COR-L47 (cell line): ENCODE data around the gene RPL11.
"Not testable (repeated sequence)": the region's sequence is repeated elsewhere in the genome, so short reads cannot be mapped to it uniquely, and the experiment has no call there.

Experiments used
- DNase-seq: peaks from one replicate; lab custom pipeline; 2025; lab: John Stamatoyannopoulos, UW

RPL11 gene

GRCh38 chr1:23691499-23692307, at the start of gene RPL11:
Gene RPL11 (plus strand): TSS chr1:23691806. CDS start chr1:23691824, 18 bp downstream.
- DNase-seq, result peak; percentile 95

GRCh38 chr1:23643736-23644554, 47.7 kb upstream of the RPL11 start:
- DNase-seq, result peak; percentile 28

- no peak for DNase-seq
Observed at GRCh38 chr1:23644555-23644866, 47.1 kb upstream of the RPL11 start.

GRCh38 chr1:23645338-23645737, 46.3 kb upstream of the RPL11 start:
- no peak for DNase-seq

- no peak for DNase-seq
Observed at GRCh38 chr1:23646091-23646490, 45.5 kb upstream of the RPL11 start.

GRCh38 chr1:23646541-23646940, 45.1 kb upstream of the RPL11 start:
- no peak for DNase-seq

GRCh38 chr1:23648576-23648975, 43.0 kb upstream of the RPL11 start:
- no peak for DNase-seq

- not testable (repeated sequence) for DNase-seq
Observed at GRCh38 chr1:23649157-23649556, 42.4 kb upstream of the RPL11 start.

GRCh38 chr1:23650344-23650990, 41.1 kb upstream of the RPL11 start:
- no peak for DNase-seq

GRCh38 chr1:23651069-23651808, 40.4 kb upstream of the RPL11 start:
- DNase-seq, result no peak

- peak; percentile 19 for DNase-seq
Observed at GRCh38 chr1:23657659-23658275, 33.8 kb upstream of the RPL11 start.

- DNase-seq, result no peak
Observed at GRCh38 chr1:23660671-23661070, 30.9 kb upstream of the RPL11 start.

- no peak for DNase-seq
Observed at GRCh38 chr1:23661887-23662286, 29.7 kb upstream of the RPL11 start.

GRCh38 chr1:23664837-23665795, 26.5 kb upstream of the RPL11 start:
- no peak for DNase-seq

- peak; percentile 36 for DNase-seq
Observed at GRCh38 chr1:23667411-23667810, 24.2 kb upstream of the RPL11 start.

GRCh38 chr1:23670709-23671108, 20.9 kb upstream of the RPL11 start:
- no peak for DNase-seq

- no peak for DNase-seq
Observed at GRCh38 chr1:23673086-23673813, 18.4 kb upstream of the RPL11 start.

GRCh38 chr1:23679815-23680214, 11.8 kb upstream of the RPL11 start:
- no peak for DNase-seq

- no peak for DNase-seq
Observed at GRCh38 chr1:23682946-23683345, 8.7 kb upstream of the RPL11 start.

GRCh38 chr1:23684415-23684814, 7.2 kb upstream of the RPL11 start:
- DNase-seq, result no peak
